Mucosa of gallbladder (tissue), 1 donor: ENCODE data around the gene ANKRD22. TPM values are rescaled to one million over a fixed set of nuclear protein-coding genes. Genes with fewer than 3 reads are reported as not detected.
A peak's percentile ranks its signal among the peaks of the same experiment; 100 is the strongest.
"Not testable (repeated sequence)": the region's sequence is repeated elsewhere in the genome, so short reads cannot be mapped to it uniquely, and the experiment has no call there.

ENCODE experiments used
- DNase-seq: peaks from one replicate; pipeline ENCODE4 v3.0.0-alpha.2; 2020; ENCODE audit warnings: low spot score
- total RNA-seq: library from RNA; stranded (reverse); gene quantifications from one replicate; pipeline ENCODE4 v1.2.1, GENCODE V29; 2021
- donor health status: DM: no; HTN: no; CAD: no.

ANKRD22 gene
- total RNA-seq = 11.6 TPM

- DNase-seq = peak; percentile 82
These were observed at the start of gene ANKRD22 for GRCh38 chr10:88851706-88852105. Gene ANKRD22 (minus strand): TSS chr10:88851844. CDS start chr10:88851607, 237 bp downstream.

GRCh38 chr10:88899886-88900285 lies 48.2 kb upstream of the ANKRD22 start:
- no peak for DNase-seq

- no peak for DNase-seq
These were observed 47.1 kb upstream of the ANKRD22 start for GRCh38 chr10:88898727-88899126.

DNA sequence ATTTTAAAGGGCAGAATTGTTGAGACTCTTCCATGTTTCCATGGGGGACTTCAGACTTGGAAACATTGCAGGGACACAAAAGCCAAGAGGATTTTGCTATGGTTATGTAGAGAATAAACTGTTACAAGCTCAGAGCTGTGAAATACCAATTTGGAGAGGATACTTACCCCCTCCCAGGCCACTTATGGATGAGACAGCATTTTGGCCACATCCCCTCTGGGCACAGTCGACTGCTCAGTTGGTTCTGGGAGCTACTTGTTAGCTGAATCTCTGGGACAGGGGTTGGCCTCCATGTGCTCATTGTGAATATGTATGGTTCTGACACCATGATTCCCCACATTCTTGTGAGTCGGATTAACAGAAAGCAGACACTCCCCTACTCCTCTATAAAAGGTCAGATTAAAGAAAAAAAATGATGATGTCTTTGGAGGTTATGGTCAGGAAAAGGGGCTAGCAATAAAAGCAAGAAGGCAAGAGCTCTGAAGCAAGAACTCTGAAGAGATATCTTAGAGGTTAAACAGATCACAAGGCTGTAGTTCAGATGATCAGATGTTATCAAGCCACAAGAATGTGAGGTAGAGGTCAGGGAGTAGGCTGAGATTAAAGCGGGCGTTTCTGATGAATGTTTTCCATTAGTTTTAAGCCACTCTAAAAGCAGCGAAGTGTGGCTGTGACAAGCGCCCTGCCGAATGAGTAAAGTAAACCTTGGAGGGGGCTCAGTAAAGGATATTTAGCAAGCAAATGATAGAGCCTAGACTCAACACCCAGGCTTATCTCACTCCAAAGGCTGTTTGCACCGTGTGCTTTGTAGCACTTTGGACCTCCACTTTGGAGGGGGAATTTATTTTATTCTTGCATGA lies 45.6 kb upstream of the ANKRD22 start:
- DNase-seq = no peak

DNA sequence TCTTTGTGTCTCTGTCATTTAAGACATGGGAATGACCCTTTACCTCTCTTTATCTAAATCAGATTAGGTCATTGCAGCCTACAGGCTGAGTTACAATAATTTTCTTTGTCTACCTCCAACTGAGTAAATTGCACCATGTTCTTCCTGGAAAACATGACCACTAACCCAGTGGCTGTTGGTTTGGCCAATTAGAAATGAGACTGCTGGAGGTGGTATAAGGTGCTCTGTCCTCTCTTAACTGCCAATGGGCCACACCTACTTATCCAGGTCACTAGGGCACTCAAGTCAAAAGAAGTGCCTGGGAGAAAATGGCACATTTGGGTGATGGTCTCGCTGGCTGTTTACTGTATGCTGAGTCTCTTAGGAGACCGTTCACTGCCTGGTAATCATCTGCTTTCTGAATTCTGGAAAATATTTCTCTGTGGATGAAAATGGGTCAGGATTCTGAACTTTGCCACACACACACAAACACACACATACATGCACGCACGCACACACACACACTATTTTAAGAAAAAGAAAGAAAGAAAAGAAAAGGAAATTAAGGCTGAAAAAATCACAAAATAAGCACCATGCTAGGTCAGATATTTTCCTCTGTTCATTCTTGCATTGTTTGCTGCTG lies 44.8 kb upstream of the ANKRD22 start:
- no peak for DNase-seq

GRCh38 chr10:88895250-88895649 lies 43.6 kb upstream of the ANKRD22 start:
- DNase-seq = no peak

DNA sequence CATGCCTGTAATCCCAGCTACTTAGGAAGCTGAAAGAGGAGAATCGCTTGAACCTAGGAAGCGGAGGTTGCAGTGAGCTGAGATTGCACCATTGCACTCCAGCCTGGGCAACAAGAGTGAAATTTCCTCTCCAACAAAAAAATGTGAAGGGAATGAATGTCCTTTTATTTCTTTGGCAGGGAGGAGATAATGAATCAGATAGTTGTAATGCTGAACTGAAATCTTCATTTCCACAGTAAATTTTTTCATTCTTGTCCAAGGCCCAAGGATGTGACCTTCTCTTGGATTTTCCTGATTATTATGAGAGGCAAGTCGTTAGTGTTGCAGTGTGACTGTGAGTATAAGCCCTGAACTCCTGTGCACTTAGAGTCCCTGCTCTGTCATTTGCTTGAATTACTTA lies 42.0 kb upstream of the ANKRD22 start:
- DNase-seq = no peak

- DNase-seq = no peak
These were observed 40.8 kb upstream of the ANKRD22 start for GRCh38 chr10:88892222-88892967.

- no peak for DNase-seq
These were observed 39.2 kb upstream of the ANKRD22 start for GRCh38 chr10:88890681-88891381.

DNA sequence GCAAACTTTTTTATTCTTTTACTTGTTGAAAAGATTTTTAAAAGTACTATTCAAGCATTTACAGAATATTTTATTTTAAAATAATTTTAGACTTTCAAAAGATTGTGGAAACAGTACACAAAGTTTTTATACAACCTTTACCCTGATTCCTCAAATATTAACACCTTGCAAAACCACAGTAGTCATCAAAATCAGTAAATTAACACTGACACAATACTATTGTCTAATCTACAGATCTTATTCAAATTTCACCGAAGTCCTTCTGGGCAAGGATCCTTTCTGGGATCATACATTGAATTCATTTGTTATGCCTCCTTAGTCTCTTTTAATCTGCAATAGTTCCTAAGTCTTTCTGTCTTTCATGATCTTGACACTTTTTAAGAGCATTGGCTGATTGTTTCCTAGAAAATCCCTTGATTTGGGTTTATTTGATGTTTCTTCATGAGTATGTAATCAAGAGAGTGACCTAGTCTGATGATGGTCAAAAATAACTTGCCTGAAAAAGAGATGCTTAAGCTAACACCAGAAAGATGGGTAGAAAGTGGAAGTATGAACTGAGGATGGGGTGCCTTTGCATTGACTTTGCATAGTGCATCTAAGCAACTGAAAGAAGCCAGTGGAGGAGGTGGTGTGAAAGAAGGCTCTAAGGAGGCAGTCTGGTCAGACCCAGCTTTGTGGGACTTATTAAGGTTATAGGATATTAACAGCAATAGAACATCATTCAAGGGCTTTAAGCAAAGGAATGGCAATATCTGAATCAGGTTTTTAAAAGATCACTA lies 38.1 kb upstream of the ANKRD22 start:
- no peak for DNase-seq

- no peak for DNase-seq
These were observed 37.3 kb upstream of the ANKRD22 start for GRCh38 chr10:88888810-88889445.

GRCh38 chr10:88886557-88886956 lies 34.9 kb upstream of the ANKRD22 start:
- no peak for DNase-seq

GRCh38 chr10:88883448-88883809 lies 31.8 kb upstream of the ANKRD22 start:
- DNase-seq = no peak

DNA sequence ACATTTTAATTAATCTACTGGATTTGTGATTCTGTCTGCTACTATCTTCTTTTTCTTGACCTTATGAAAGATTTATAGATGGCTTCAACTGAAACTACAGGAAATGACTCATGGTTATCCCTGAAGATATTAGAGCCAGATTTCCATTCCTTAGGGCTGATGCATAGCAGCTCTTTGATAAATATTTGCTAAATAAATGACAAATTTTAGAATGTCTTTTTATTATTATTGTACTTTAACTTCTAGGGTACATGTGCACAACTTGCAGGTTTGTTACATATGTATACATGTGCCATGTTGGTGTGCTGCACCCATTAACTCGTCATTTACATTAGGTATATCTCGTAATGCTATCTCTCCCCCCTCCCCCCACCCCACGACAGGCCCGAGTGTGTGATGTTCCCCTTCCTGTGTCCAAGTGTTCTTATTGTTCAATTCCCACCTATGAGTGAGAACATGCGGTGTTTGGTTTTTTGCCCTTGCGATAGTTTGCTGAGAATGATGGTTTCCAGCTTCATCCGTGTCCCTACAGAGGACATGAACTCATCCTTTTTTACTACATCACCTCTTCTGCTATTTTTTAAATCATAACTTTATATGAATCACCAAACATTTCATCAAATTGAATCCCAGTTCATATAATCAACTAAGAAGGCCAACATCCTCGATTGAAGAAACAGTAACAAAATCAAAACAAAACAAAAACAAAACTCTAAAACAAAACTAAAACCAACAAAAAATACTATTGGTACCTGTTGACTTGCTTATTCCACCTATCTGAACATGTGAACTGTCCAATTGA lies 31.2 kb upstream of the ANKRD22 start:
- DNase-seq = not testable (repeated sequence)

DNA sequence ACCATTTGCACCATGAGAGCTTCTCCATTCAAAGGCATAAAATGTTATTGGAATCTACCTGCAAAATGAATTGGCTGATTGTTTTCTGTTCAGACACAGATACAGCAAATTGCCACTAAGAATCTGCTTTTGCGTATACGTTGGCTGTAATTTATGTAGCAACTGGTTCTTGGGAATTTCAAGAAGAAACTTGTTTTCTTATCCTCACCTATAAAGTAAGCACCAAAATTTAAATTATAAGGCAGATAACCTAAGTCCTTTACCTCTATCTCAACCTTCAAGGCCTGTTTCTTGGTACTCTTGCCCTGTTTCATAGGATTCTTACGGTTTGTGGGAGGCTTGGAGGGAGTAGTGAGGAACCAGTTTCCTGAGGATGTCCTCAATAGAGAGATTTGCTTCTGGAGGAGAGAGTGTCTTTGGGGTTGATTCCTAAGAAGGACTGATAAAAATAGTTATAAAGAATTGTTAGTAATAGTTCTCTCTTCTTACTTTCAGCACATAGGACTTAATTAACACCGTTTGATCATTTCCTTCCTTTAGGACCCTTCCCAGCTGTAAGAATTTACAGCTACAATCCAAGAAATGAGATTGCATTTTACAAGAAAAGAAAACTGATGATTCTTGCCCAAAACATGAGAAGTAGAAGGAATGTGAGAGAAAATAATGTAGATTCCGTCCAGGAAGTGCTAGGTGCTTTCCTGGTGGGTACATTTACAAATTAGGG lies 30.4 kb upstream of the ANKRD22 start:
- DNase-seq = no peak

- DNase-seq = no peak
These were observed 29.7 kb upstream of the ANKRD22 start for GRCh38 chr10:88881320-88881719.

- peak; percentile 82 for DNase-seq
These were observed 28.8 kb upstream of the ANKRD22 start for GRCh38 chr10:88880282-88881076.

DNA sequence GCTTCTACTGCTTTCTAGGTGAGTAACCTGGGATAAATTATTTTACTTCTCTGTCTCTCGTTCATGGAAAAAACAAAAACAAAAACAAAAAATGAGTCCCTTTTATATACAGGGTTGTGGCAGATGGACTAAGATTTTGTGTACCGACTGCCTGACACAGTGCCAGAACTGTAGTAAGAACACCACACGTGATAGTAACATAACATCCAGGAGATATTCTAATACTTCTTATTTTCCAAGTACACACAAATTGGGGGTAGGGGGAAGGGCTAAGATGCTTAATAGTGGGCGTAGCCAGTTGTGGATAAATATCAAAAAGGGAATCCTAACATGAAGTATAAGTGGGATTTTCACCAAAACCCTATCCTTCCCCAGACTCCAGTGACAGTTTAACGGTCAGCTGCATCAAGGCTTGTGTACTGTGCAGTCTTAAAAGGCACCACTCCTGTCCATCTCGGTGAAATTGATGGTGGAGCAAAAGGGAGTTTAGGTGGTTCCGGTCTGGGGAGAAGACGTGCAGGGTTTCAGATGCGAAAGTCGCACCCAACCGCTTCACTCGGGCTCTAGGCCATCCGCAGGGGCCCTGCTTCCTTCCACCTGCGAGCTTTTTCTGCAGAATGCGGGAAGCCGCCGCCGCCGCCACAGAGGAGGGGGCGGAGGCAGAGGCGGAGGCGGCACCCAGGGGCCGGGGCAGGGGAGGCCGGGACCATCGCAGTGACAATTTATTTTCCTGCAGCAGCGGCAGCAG lies 28.1 kb upstream of the ANKRD22 start, which contains the start of gene STAMBPL1:
STAMBPL1 (plus strand) TSS at position 712 of the 748 bp plus-strand sequence. CDS start 21,464 bp downstream, outside the sequence.
- peak; percentile 35 for DNase-seq
